Heart left ventricle (tissue), 16 donors: ENCODE results near the gene NEMP1. TPM values are rescaled to one million over a fixed set of nuclear protein-coding genes. Genes with fewer than 3 reads are reported as not detected.

ENCODE experiments used
- ATAC-seq, 4 donors: fragments of 200-7000 bp; cut with Tn5 transposase; one replicate each; pipeline ENCODE4 v1.9.1; 2020 to 2022; ENCODE audit warnings: moderate library complexity in 4 of 4, mild to moderate bottlenecking in 3 of 4, moderate number of reproducible peaks in 1 of 4
- DNase-seq, 5 donors: peaks; one replicate each; pipeline ENCODE4 v3.0.0-alpha.2; 2020
- H3K27ac ChIP-seq, 12 donors: fragments of 200-600 bp; sonication (generic) in 4 of 12; one replicate each; pipeline versions ENCODE4 v1.5.0 to v1.8.0; 2016 to 2022; ENCODE audit warnings: mild to moderate bottlenecking in 2 of 12
- H3K27me3 ChIP-seq, 9 donors: fragments of 200-600 bp; sonication (generic) in 2 of 9; one replicate each; pipeline versions ENCODE4 v1.5.1 to v1.8.0; 2016 to 2022; ENCODE audit warnings: mild to moderate bottlenecking in 3 of 9
- H3K36me3 ChIP-seq, 9 donors: fragments of 200-600 bp; sonication (generic) in 2 of 9; one replicate each; pipeline versions ENCODE4 v1.5.0 to v1.8.0; 2018 to 2022; ENCODE audit warnings: mild to moderate bottlenecking in 2 of 9
- H3K4me1 ChIP-seq, 12 donors: fragments of 200-600 bp; sonication (generic) in 4 of 12; one replicate each; pipeline versions ENCODE4 v1.5.0 to v1.8.0; 2016 to 2022; ENCODE audit warnings: mild to moderate bottlenecking in 3 of 12
- H3K4me3 ChIP-seq, 12 donors: fragments of 200-600 bp; sonication (generic) in 4 of 12; one replicate each; pipeline versions ENCODE4 v1.5.0 to v1.8.0; 2017 to 2022; ENCODE audit warnings: mild to moderate bottlenecking in 9 of 12, moderate library complexity in 4 of 12
- H3K9me3 ChIP-seq, 12 donors: fragments of 200-600 bp; sonication (generic) in 4 of 12; one replicate each; pipeline versions ENCODE4 v1.5.0 to v1.8.0; 2016 to 2022; ENCODE audit warnings: mild to moderate bottlenecking in 1 of 12
- CTCF ChIP-seq, 12 donors: fragments of 200-600 bp; sonication (generic) in 4 of 12; IDR thresholded peaks; one replicate each; pipeline versions ENCODE4 v1.5.0 to v1.8.0; 2018 to 2022; ENCODE audit warnings: antibody characterized with exemption in 12 of 12, mild to moderate bottlenecking in 5 of 12
- POLR2A ChIP-seq, 2 donors: fragments of 450-650 bp; IDR thresholded peaks; one replicate each; pipeline ENCODE4 v1.6.1; 2017; ENCODE audit warnings: antibody characterized with exemption in 2 of 2, mild to moderate bottlenecking in 2 of 2, moderate library complexity in 2 of 2
- WGBS, 4 donors: extraction: QIAGEN DNeasy Blood & Tissue Kit in 2 of 4; methylation state at CpG; one replicate each; pipeline versions ENCODE4 v1.1.5 to v1.1.7; 2013 to 2018; 5-methylcytosine and 5-hydroxymethylcytosine counted together
- intact Hi-C, 10 donors: fragments of 100-400 bp; cut with DNase I; formaldehyde crosslinking; loops; one replicate each; pipeline versions ENCODE4 v1.11.1 to v1.14.2; 2022
- polyA plus RNA-seq, 2 donors: library from polyadenylated mRNA; stranded (reverse); fragments of 200-250 nt; gene quantifications; one replicate each; pipeline ENCODE4 v1.2.3, GENCODE V29; 2013
- total RNA-seq, 9 donors: library from RNA; depleted of rRNA in 2 of 9; stranded (reverse); fragments of >200 nt in 2 of 9; fragmentation: NEBNext Ultra II Directional in 3 of 9; extraction: Animal tissue kit (Norgen Biotek cat#: 25700) in 3 of 9; gene quantifications; one replicate each; pipeline versions ENCODE4 v1.1.0 to v1.2.4, GENCODE V29; 2016 to 2023
- donor health status: ischemic (EF 13 %, LVEDD 7.1; RV severe dilation, severe dysfunction).
- donor health status: healthy with polysubstance abuse.
- donor health status: DM: no; HTN: yes; CAD: no.
- donor health status: DM: no; HTN: no; CAD: no.
- donor health status: ischemic (EF 25% LVEDD 6.9; RV normal size, moderate dysfunction).
- donor health status: ischemic (EF 25% LVEDD 5.7; RV mildly dilated, moderate dysfunction).
- donor health status: healthy.
- donor health status: DM: yes; HTN: yes; CAD: no.
- donor health status: ischemic (EF 35%, LVEDD 5.7; RV mildly dilated, moderate dysfunction).
- donor health status: nonischemic (EF 11% LVEDD 7.7; RV severe dilation, severe dysfunction).
- donor health status: DM: yes; HTN: yes; CAD: no.
- donor health status: PGD.
- donor health status: ischemic (EF 29% LVEDD 5.4; RV normal size, mild dysfunction).
- donor health status: nonischemic (EF 23%, LVEDD 6.1; RV moderate dilation, normal function).

NEMP1 gene
- total and polyA plus RNA-seq, 11 donors = 1.4 to 12.0 (median 3.5) TPM

GRCh38 chr12:57072661-57073060 is 5.9 kb downstream of the NEMP1 start:
- intact Hi-C loops = loop anchor here in 1 of 10 donors (5.0 kb wide), 1 partner anchor 115 kb away; no protein-coding TSS in a partner anchor

GRCh38 chr12:57069523-57069922 is 9.1 kb downstream of the NEMP1 start:
- Histone ChIP-seq H3K36me3 (peaks cover 0 to 47% (median 18%) of the 10 kb centered on the region in 9 donors), H3K4me1 (peaks cover 0 to 19% (median 3%) of the 10 kb centered on the region in 12 donors), H3K27me3 (no peaks in the 10 kb centered on the region), H3K27ac (peak overlapping the region in 9 of 12 donors; percentile 5 to 81 (median 40)), H3K9me3 (no peaks in the 10 kb centered on the region), H3K4me3 (no peak overlapping the region)
- intact Hi-C loops = loop anchor here (1.0 to 10.0 kb wide), 10 partner anchors 43 to 312 kb away; no protein-coding TSS in a partner anchor
- DNase-seq (peak in 4 of 5 donors; percentile 44 to 69 (median 65)), ATAC-seq (peak; percentile 86 to 98 (median 96))
- no peak for TF ChIP-seq POLR2A (IDR thresholded peaks at IDR 0.05)
- TF ChIP-seq CTCF (IDR thresholded peaks at IDR 0.05) = peak; percentile 77 to 92 (median 89)
- WGBS, 4 donors = 28 to 38% (median 34%) methylated on average over 3 of the region's 3 CpGs

More at GRCh38 chr12:57072661-57073060, 5.9 kb downstream of the NEMP1 start:
- Histone ChIP-seq H3K4me1 (peaks cover 0 to 15% (median 6%) of the 10 kb centered on the region in 12 donors), H3K36me3 (peaks cover 0 to 45% (median 18%) of the 10 kb centered on the region in 9 donors), H3K4me3 (no peak overlapping the region), H3K9me3 (no peaks in the 10 kb centered on the region), H3K27ac (peak overlapping the region in 1 of 12 donors; percentile 73), H3K27me3 (no peaks in the 10 kb centered on the region)
- TF ChIP-seq CTCF (IDR thresholded peaks at IDR 0.05) = no peak
- TF ChIP-seq POLR2A (IDR thresholded peaks at IDR 0.05) = no peak
- WGBS, 4 donors = 78 to 87% (median 82%) methylated on average over 2 of the region's 2 CpGs
- ATAC-seq (no peak), DNase-seq (no peak)

GRCh38 chr12:57066245-57066644 is 12.3 kb downstream of the NEMP1 start:
- WGBS, 4 donors = 72 to 90% (median 82%) methylated on average over 2 of the region's 2 CpGs
- peaks cover 0 to 35% (median 3%) of the 10 kb centered on the region in 12 donors for H3K4me1 ChIP-seq
- no peak for TF ChIP-seq CTCF (IDR thresholded peaks at IDR 0.05)
- TF ChIP-seq POLR2A (IDR thresholded peaks at IDR 0.05) = no peak
- ATAC-seq (no peak), DNase-seq (no peak)
- H3K27ac ChIP-seq = peak overlapping the region in 1 of 12 donors; percentile 35
- no peak overlapping the region for H3K4me3 ChIP-seq
- H3K27me3 ChIP-seq = no peaks in the 10 kb centered on the region
- H3K36me3 ChIP-seq = peaks cover 0 to 39% (median 14%) of the 10 kb centered on the region in 9 donors
- no peaks in the 10 kb centered on the region for H3K9me3 ChIP-seq
- intact Hi-C loops = loop anchor here in 7 of 10 donors (5.0 to 10.0 kb wide), 7 partner anchors 106 to 309 kb away; no protein-coding TSS in a partner anchor

- Histone ChIP-seq H3K27me3 (no peaks in the 10 kb centered on the region), H3K36me3 (peaks cover 0 to 41% (median 31%) of the 10 kb centered on the region in 9 donors), H3K27ac (peak overlapping the region in 1 of 12 donors; percentile 88), H3K4me1 (peaks cover 0 to 25% (median 0%) of the 10 kb centered on the region in 12 donors), H3K9me3 (no peaks in the 10 kb centered on the region), H3K4me3 (peak overlapping the region in 1 of 12 donors; percentile 35)
- intact Hi-C loops = loop anchor here in 9 of 10 donors (2.0 to 10.0 kb wide), 6 partner anchors 55 to 307 kb away; partner anchors contain the start of genes ZBTB39 (in 4 of the 9) and HSD17B6 (in 1 of the 9)
- ATAC-seq (no peak), DNase-seq (no peak)
- TF ChIP-seq POLR2A (IDR thresholded peaks at IDR 0.05) (no peak), CTCF (IDR thresholded peaks at IDR 0.05) (no peak)
- 60 to 75% (median 68%) methylated on average over 5 of the region's 5 CpGs for WGBS, 4 donors
Observed at GRCh38 chr12:57063991-57064685, 14.5 kb downstream of the NEMP1 start.
